Measurements from ENCODE around the gene BTBD9.
"Not testable (repeated sequence)": the region's sequence is repeated elsewhere in the genome, so short reads cannot be mapped to it uniquely, and the experiment has no call there.

Gene BTBD9

GRCh38 chr6:38477680-38478260 is 162.0 kb downstream of the BTBD9 start:
- no peak for DNase-seq

GRCh38 chr6:38476888-38477287 is 162.8 kb downstream of the BTBD9 start:
- no peak for DNase-seq

GRCh38 chr6:38476141-38476540 is 163.6 kb downstream of the BTBD9 start:
- no peak for DNase-seq

- no peak for DNase-seq
Observed at GRCh38 chr6:38470548-38470947, 169.2 kb downstream of the BTBD9 start.

- DNase-seq, result no peak
Observed at GRCh38 chr6:38467566-38467965, 172.2 kb downstream of the BTBD9 start.

GRCh38 chr6:38460186-38460585 is 179.5 kb downstream of the BTBD9 start:
- DNase-seq, result no peak

GRCh38 chr6:38459291-38459690 is 180.4 kb downstream of the BTBD9 start:
- DNase-seq, result no peak

GRCh38 chr6:38453861-38454260 is 185.9 kb downstream of the BTBD9 start:
- DNase-seq, result no peak

- no peak for DNase-seq
Observed at GRCh38 chr6:38452816-38453660, 186.7 kb downstream of the BTBD9 start.

- no peak for DNase-seq
Observed at GRCh38 chr6:38450717-38451116, 189.0 kb downstream of the BTBD9 start.

GRCh38 chr6:38445925-38446324 is 193.8 kb downstream of the BTBD9 start:
- DNase-seq, result no peak

GRCh38 chr6:38445336-38445735 is 194.4 kb downstream of the BTBD9 start:
- DNase-seq, result no peak

GRCh38 chr6:38443352-38444144 is 196.2 kb downstream of the BTBD9 start:
- DNase-seq, result peak; percentile 17

GRCh38 chr6:38438097-38438496 is 201.6 kb downstream of the BTBD9 start:
- DNase-seq, result no peak

- no peak for DNase-seq
Observed at GRCh38 chr6:38436726-38437465, 202.8 kb downstream of the BTBD9 start.

- DNase-seq, result no peak
Observed at GRCh38 chr6:38435330-38435729, 204.4 kb downstream of the BTBD9 start.

- no peak for DNase-seq
Observed at GRCh38 chr6:38434051-38434450, 205.7 kb downstream of the BTBD9 start.

- no peak for DNase-seq
Observed at GRCh38 chr6:38432479-38432878, 207.2 kb downstream of the BTBD9 start.

- DNase-seq, result no peak
Observed at GRCh38 chr6:38432079-38432478, 207.7 kb downstream of the BTBD9 start.

GRCh38 chr6:38429546-38429945 is 210.2 kb downstream of the BTBD9 start:
- no peak for DNase-seq

- DNase-seq, result no peak
Observed at GRCh38 chr6:38427492-38428210, 212.1 kb downstream of the BTBD9 start.

- DNase-seq, result not testable (repeated sequence)
Observed at GRCh38 chr6:38425788-38426488, 213.8 kb downstream of the BTBD9 start.
